GM12878 (cell line): Measurements from ENCODE around the gene SLC38A4. TPM values are rescaled to one million over a fixed set of nuclear protein-coding genes. Genes with fewer than 3 reads are reported as not detected.

ENCODE experiments used
- ATAC-seq: fragments of 200-7000 bp; cut with Tn5 transposase; 3 replicates; pipeline ENCODE4 v1.9.1; 2020; ENCODE audit warnings: mild to moderate bottlenecking, moderate library complexity
- BruUV-seq: library from RNA; stranded (reverse); fragments of 400-500 nt; replicated peaks from 2 replicates; lab custom pipeline; 2021; lab: Mats Ljungman, UMichigan
- CTCF ChIA-PET: fragments of 300-600 bp; sonication (Branson Sonifier 250); formaldehyde crosslinking; extraction: SDS; loops from one replicate; lab custom pipeline; 2021; ENCODE audit warnings: inconsistent platforms; lab: Yijun Ruan, JAX
- POLR2A ChIA-PET: fragments of 350-600 bp; formaldehyde crosslinking; extraction: SDS; loops from one replicate; lab custom pipeline; 2021; ENCODE audit warnings: inconsistent platforms; lab: Charles Lee
- RAD21 ChIA-PET: fragments of 300-600 bp; sonication (Branson Sonifier 250); formaldehyde crosslinking; loops from one replicate; lab custom pipeline; 2023; ENCODE audit warnings: antibody characterized with exemption; ENCODE audit not compliant: unreplicated experiment; lab: Charles Lee
- SMC1A ChIA-PET: fragments of 300-600 bp; sonication (Branson Sonifier 250); formaldehyde crosslinking; loops from one replicate; lab custom pipeline; 2023; ENCODE audit not compliant: unreplicated experiment, uncharacterized antibody; lab: Charles Lee
- DNase-seq: peaks from one replicate; pipeline ENCODE4 v3.0.0-alpha.2; 2011; ENCODE audit warnings: low read depth, low spot score
- FAIRE-seq: peaks from 3 replicates; lab custom pipeline; 2011; peaks lifted over from hg19 to GRCh38; lab: Jason Lieb, UNC
- H2AFZ ChIP-seq: 2 replicates; pipeline ENCODE4 v1.6.0; 2011; ENCODE audit warnings: low read depth, low read length, control low read depth; ENCODE audit not compliant: control insufficient read depth
- H3K27ac ChIP-seq: 2 replicates; pipeline ENCODE4 v1.5.1; 2011; ENCODE audit warnings: control low read depth; ENCODE audit not compliant: control insufficient read depth, insufficient read depth
- H3K27me3 ChIP-seq, 2 experiments: replicated peaks in 1 of 2; 2 replicates each; pipeline versions ENCODE4 v1.6.0 to v1.6.1; 2011; ENCODE audit warnings: low read length in 1 of 2; ENCODE audit not compliant: control insufficient read depth in 2 of 2, insufficient read depth in 2 of 2
- H3K36me3 ChIP-seq, 2 experiments: 2 replicates each; pipeline ENCODE4 v1.5.1; 2011; ENCODE audit warnings: low read length in 1 of 2; ENCODE audit not compliant: control insufficient read depth in 2 of 2, insufficient read depth in 2 of 2
- H3K4me1 ChIP-seq: 2 replicates; pipeline ENCODE4 v1.6.1; 2011; ENCODE audit warnings: mild to moderate bottlenecking, low read length, moderate library complexity, mixed read lengths; ENCODE audit not compliant: control insufficient read depth, insufficient read depth
- H3K4me2 ChIP-seq: 2 replicates; pipeline ENCODE4 v1.6.0; 2011; ENCODE audit warnings: control low read depth; ENCODE audit not compliant: control insufficient read depth, insufficient read depth
- H3K4me3 ChIP-seq: fragments of 200-600 bp; sonication (generic); 2 replicates; pipeline ENCODE4 v1.5.1; 2016
- H3K79me2 ChIP-seq: 2 replicates; pipeline ENCODE4 v1.6.0; 2011; ENCODE audit warnings: low read length; ENCODE audit not compliant: control insufficient read depth, insufficient read depth
- H3K9ac ChIP-seq: 2 replicates; pipeline ENCODE4 v1.8.0; 2011; ENCODE audit warnings: low read length, control low read depth, mixed read lengths; ENCODE audit not compliant: control insufficient read depth, insufficient read depth
- H3K9me3 ChIP-seq: replicated peaks from 3 replicates; pipeline ENCODE4 v1.5.1; 2011; ENCODE audit warnings: mild to moderate bottlenecking, low read length; ENCODE audit not compliant: control insufficient read depth, insufficient read depth
- H4K20me1 ChIP-seq: 2 replicates; pipeline ENCODE4 v1.6.0; 2011; ENCODE audit not compliant: control insufficient read depth, insufficient read depth
- BACH1 ChIP-seq: fragments of 450-650 bp; IDR thresholded peaks from 2 replicates; pipeline ENCODE4 v1.6.1; 2017; ENCODE audit warnings: mild to moderate bottlenecking, borderline replicate concordance
- BMI1 ChIP-seq: fragments of 450-650 bp; IDR thresholded peaks from 2 replicates; pipeline ENCODE4 v1.6.1; 2016; ENCODE audit warnings: mild to moderate bottlenecking, moderate library complexity, borderline replicate concordance
- CHD1 ChIP-seq: IDR thresholded peaks from 2 replicates; pipeline ENCODE4 v1.6.1; 2012; ENCODE audit warnings: low read depth, low read length, improper control_type of control experiment
- E2F8 ChIP-seq: fragments of 450-650 bp; IDR thresholded peaks from 2 replicates; pipeline ENCODE4 v1.6.1; 2018; ENCODE audit warnings: mild to moderate bottlenecking, low read depth, moderate library complexity; ENCODE audit not compliant: partially characterized antibody
- ETV6 ChIP-seq, 2 experiments: fragments of 450-650 bp in 1 of 2; IDR thresholded peaks in 1 of 2; conservative IDR thresholded peaks in 1 of 2; 2 replicates each; pipeline ENCODE4 v1.6.1; 2014; ENCODE audit warnings: antibody characterized with exemption in 1 of 2, borderline replicate concordance in 1 of 2, low read depth in 1 of 2, mild to moderate bottlenecking in 1 of 2, moderate library complexity in 1 of 2
- NR2C1 ChIP-seq: fragments of 450-650 bp; IDR thresholded peaks from 2 replicates; pipeline ENCODE4 v1.6.1; 2017; ENCODE audit warnings: antibody characterized with exemption, mild to moderate bottlenecking, moderate library complexity
- NRF1 ChIP-seq: conservative IDR thresholded peaks from 2 replicates; pipeline ENCODE4 v1.6.1; 2011; ENCODE audit warnings: mild to moderate bottlenecking, low read depth, low read length, improper control_type of control experiment
- RAD21 ChIP-seq: IDR thresholded peaks from 2 replicates; pipeline ENCODE4 v1.6.1; 2011; ENCODE audit warnings: mild to moderate bottlenecking, low read depth, low read length, moderate library complexity; ENCODE audit not compliant: insufficient read depth
- RCOR1 ChIP-seq: conservative IDR thresholded peaks from 2 replicates; pipeline ENCODE4 v1.6.1; 2012; ENCODE audit warnings: low read depth, low read length, improper control_type of control experiment
- SUPT20H ChIP-seq: IDR thresholded peaks from 2 replicates; pipeline ENCODE4 v1.6.1; 2011; ENCODE audit warnings: low read depth, mild to moderate bottlenecking, low read length, moderate library complexity, borderline replicate concordance; ENCODE audit not compliant: control insufficient read depth
- TAF1 ChIP-seq: IDR thresholded peaks from 2 replicates; pipeline ENCODE4 v1.6.1; 2011; ENCODE audit warnings: mild to moderate bottlenecking, low read depth, low read length, borderline replicate concordance
- TCF3 ChIP-seq: IDR thresholded peaks from 2 replicates; pipeline ENCODE4 v1.6.1; 2012; ENCODE audit warnings: low read depth, mild to moderate bottlenecking, low read length, borderline replicate concordance; ENCODE audit not compliant: insufficient read depth
- ZNF217 ChIP-seq: fragments of 450-650 bp; IDR thresholded peaks from 2 replicates; pipeline ENCODE4 v1.6.1; 2017; ENCODE audit warnings: antibody characterized with exemption, mild to moderate bottlenecking
- WGBS: methylation state at CpG from one replicate; pipeline ENCODE4 v1.1.6; 2016; ENCODE audit warnings: low lambda C conversion rate; ENCODE audit not compliant: insufficient replicate concordance, insufficient coverage; ENCODE audit errors: missing lambda C conversion rate; 5-methylcytosine and 5-hydroxymethylcytosine counted together
- in situ Hi-C: fragments of 300-500 bp; cut with MboI; formaldehyde crosslinking; loops from 9 replicates; pipeline ENCODE4 v1.14.3; 2018; ENCODE audit warnings: mixed read lengths
- intact Hi-C: fragments of 100-400 bp; cut with micrococcal nuclease; formaldehyde crosslinking; loops from one replicate; pipeline ENCODE4 v1.14.2; 2022; ENCODE audit not compliant: unreplicated experiment
- polyA plus RNA-seq, 11 experiments: library from polyadenylated mRNA; depleted of rRNA in 4 of 11; unstranded in 6 of 11; stranded (reverse) in 5 of 11; fragments of >200 nt; fragmentation: Nextera tagmentation in 4 of 11; fragmentation: Illumina TruSeq in 1 of 11; extraction: Ambion mirVana in 4 of 11; extraction: Trizol in 1 of 11; gene quantifications; 1 replicate in 1 of 11; 2 replicates in 10 of 11; pipeline versions ENCODE4 v1.2.1 to v1.2.3, GENCODE V29; 2011 to 2016; ENCODE audit warnings: inconsistent platforms in 2 of 11, missing spikeins in 2 of 11, low read depth in 1 of 11
- total RNA-seq, 4 experiments: library from RNA; depleted of rRNA in 3 of 4; stranded (reverse); fragments of >200 nt in 3 of 4; fragmentation: Illumina TruSeq in 1 of 4; extraction: Trizol in 1 of 4; gene quantifications; 2 replicates each; pipeline versions ENCODE4 v1.2.1 to v1.2.3, GENCODE V29; 2013 to 2021
- TF ChIP-seq, protein P1 (sequence below): fragments of 150-350 bp; IDR thresholded peaks from 2 replicates; pipeline ENCODE4 v1.6.1; 2014; ENCODE audit warnings: mild to moderate bottlenecking, low read depth, low read length

The SLC38A4 gene
- total and polyA plus RNA-seq, 10 of the 15 experiments (the other 5 are each of a cell fraction or from before 2014, with no cell fraction given), result 0.04 to 0.52 (median 0.13) TPM; not detected in 2

DNA sequence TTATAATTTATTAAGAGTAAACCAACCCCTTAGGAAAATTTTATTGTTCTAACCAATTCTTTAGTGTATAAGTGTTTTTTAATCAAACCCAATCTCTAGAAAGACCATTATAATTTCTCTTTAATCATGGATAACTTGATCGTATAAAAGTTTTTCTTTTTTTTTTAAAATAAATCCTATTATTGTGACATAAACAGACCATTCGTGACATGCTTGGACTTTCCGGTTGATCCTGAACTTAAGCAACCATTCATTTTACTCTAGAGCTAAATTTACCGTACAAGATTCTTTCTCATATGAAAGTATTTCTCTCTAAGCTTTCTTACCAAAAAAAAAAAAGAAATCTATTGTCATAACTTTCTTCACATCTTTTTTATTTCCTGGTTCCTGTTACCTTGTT is 32.6 kb upstream of the SLC38A4 start:
- ATAC-seq (no peak), FAIRE-seq (no peak), DNase-seq (no peak)
- intact Hi-C loops, result no loop called here
- no peaks in the 10 kb centered on the region for H4K20me1 ChIP-seq
- CTCF ChIA-PET, result interaction anchor here (0.7 kb wide), 1 partner anchor 743 kb away, joined by 6 read pairs; no protein-coding TSS in a partner anchor
- no peak overlapping the region for H3K9ac ChIP-seq
- SMC1A ChIA-PET, result no interaction called here
- H3K9me3 ChIP-seq, result no peaks in the 10 kb centered on the region
- RAD21 ChIA-PET, result no interaction called here
- H3K4me3 ChIP-seq, result no peak overlapping the region
- no peak overlapping the region for H2AFZ ChIP-seq
- TF ChIP-seq BACH1, result no peak
- TF ChIP-seq, protein P1, sequence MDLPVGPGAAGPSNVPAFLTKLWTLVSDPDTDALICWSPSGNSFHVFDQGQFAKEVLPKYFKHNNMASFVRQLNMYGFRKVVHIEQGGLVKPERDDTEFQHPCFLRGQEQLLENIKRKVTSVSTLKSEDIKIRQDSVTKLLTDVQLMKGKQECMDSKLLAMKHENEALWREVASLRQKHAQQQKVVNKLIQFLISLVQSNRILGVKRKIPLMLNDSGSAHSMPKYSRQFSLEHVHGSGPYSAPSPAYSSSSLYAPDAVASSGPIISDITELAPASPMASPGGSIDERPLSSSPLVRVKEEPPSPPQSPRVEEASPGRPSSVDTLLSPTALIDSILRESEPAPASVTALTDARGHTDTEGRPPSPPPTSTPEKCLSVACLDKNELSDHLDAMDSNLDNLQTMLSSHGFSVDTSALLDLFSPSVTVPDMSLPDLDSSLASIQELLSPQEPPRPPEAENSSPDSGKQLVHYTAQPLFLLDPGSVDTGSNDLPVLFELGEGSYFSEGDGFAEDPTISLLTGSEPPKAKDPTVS, result no peak
- TF ChIP-seq, all 136 proteins: peak for 0
- H3K4me1 ChIP-seq, result no peaks in the 10 kb centered on the region
- POLR2A ChIA-PET, result no interaction called here
- BruUV-seq, result no TSS peak
- no peak overlapping the region for H3K27ac ChIP-seq
- no peak overlapping the region for H3K4me2 ChIP-seq
- WGBS, result 78% methylated on average over 4 of the region's 4 CpGs
- no peaks in the 10 kb centered on the region for H3K79me2 ChIP-seq
- in situ Hi-C loops, result no loop called here
- H3K36me3 ChIP-seq, result no peaks in the 10 kb centered on the region
- H3K27me3 ChIP-seq, result no peaks in the 10 kb centered on the region

GRCh38 chr12:46857486-46857885 is 31.7 kb upstream of the SLC38A4 start:
- ATAC-seq (no peak), DNase-seq (no peak), FAIRE-seq (no peak)
- in situ Hi-C loops (no loop called here), intact Hi-C loops (no loop called here)
- H3K9ac ChIP-seq, result no peak overlapping the region
- ChIA-PET CTCF (interaction anchor here (0.7 kb wide), 1 partner anchor 100 kb away, joined by 3 read pairs; no protein-coding TSS in a partner anchor), RAD21 (no interaction called here), SMC1A (no interaction called here), POLR2A (no interaction called here)
- no peaks in the 10 kb centered on the region for H4K20me1 ChIP-seq
- H3K36me3 ChIP-seq, result no peaks in the 10 kb centered on the region
- no peak overlapping the region for H3K27ac ChIP-seq
- no peaks in the 10 kb centered on the region for H3K79me2 ChIP-seq
- H3K4me1 ChIP-seq, result no peaks in the 10 kb centered on the region
- H2AFZ ChIP-seq, result no peak overlapping the region
- BruUV-seq, result no TSS peak
- H3K9me3 ChIP-seq, result no peaks in the 10 kb centered on the region
- no peaks in the 10 kb centered on the region for H3K27me3 ChIP-seq
- no peak overlapping the region for H3K4me3 ChIP-seq
- no peak overlapping the region for H3K4me2 ChIP-seq
- TF ChIP-seq CHD1 (no peak), E2F8 (no peak), ETV6 (conservative IDR thresholded peaks at IDR 0.05 in 1 of 2, IDR thresholded peaks at IDR 0.05 in 1 of 2; ENCODE audit: borderline replicate concordance in 1 of 2, low read depth in 1 of 2) (no peak), TAF1 (no peak), BMI1 (no peak), RCOR1 (no peak), SUPT20H (no peak), TCF3 (no peak), NRF1 (no peak), ZNF217 (no peak), RAD21 (no peak), NR2C1 (no peak)
